ENCODE results near the gene ARPC3. TPM values are rescaled to one million over a fixed set of nuclear protein-coding genes. Genes with fewer than 3 reads are reported as not detected.
A peak's percentile ranks its signal among the peaks of the same experiment; 100 is the strongest.

Gene ARPC3
- total RNA-seq, 1 experiment from 2014 or later: 188 TPM

DNA sequence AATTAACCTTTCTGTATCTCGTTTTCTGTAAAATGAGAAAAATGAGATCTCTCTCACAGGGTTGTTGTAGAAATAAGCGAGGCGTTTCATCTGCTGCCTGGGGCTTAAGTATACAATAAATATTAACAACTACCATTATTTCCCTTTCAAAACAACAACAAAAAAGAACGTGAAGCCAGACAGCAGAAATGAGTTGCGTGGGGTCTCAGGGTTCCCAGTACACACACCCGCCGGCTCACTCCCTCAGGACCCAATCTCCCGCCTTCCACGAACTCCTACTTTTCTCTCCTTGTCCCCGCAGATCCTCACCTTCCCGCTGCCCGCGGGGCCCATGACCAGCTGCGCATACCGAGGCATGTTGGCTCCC, 17.7 kb upstream of the ARPC3 start:
- H3K27ac Mint-ChIP-seq: peak overlapping the region; percentile 98 to 100 (median 100)
- H3K36me3 Mint-ChIP-seq (ENCODE audit: insufficient read depth in 1 of 3, low read depth in 3 of 3): peaks cover 12 to 42% (median 32%) of the 10 kb centered on the region in 3 experiments
- H3K4ac ChIP-seq (ENCODE audit: low read depth, low read length): no peak overlapping the region
- DNase-seq: no peak
- H3T11ph ChIP-seq (ENCODE audit: low read length): no peak overlapping the region
- H3K4me1 ChIP-seq (ENCODE audit: insufficient read depth, low read length): peaks cover 3% of the 10 kb centered on the region; the same call in 1 of the 2 replicates
- no peak overlapping the region for H3K27ac ChIP-seq (ENCODE audit: insufficient read length, low read depth, low read length)
- H3K14ac ChIP-seq (ENCODE audit: insufficient read depth, low read length): no peak overlapping the region
- H3K4me3 Mint-ChIP-seq: peak overlapping the region; percentile 98 to 99
- peaks cover 12% of the 10 kb centered on the region; the same call in 1 of the 2 replicates for H3K79me2 ChIP-seq (ENCODE audit: insufficient read depth, low read length)
- H2AFZ ChIP-seq (ENCODE audit: low read length): no peak overlapping the region
- H3K18ac ChIP-seq (ENCODE audit: insufficient read length, low read depth, low read length): no peak overlapping the region
- H3K23me2 ChIP-seq (ENCODE audit: insufficient read length, low read depth, low read length, poor library complexity, severe bottlenecking): peaks cover 3% of the 10 kb centered on the region
- H3K4me2 ChIP-seq (ENCODE audit: insufficient read depth, insufficient read length, low read length): peak overlapping the region; percentile 95
- H4K5ac ChIP-seq (ENCODE audit: insufficient read length, low read depth, low read length): no peak overlapping the region
- no CpG with 5 or more reads among the region's 15 CpGs for WGBS (ENCODE audit: extremely low coverage, insufficient read length, low lambda C conversion rate)
- H2BK12ac ChIP-seq (ENCODE audit: insufficient read length, low read depth, low read length): no peak overlapping the region
- no peak overlapping the region for H2BK120ac ChIP-seq (ENCODE audit: low read depth, low read length, poor library complexity, severe bottlenecking)
- no peak overlapping the region for H3K23ac ChIP-seq (ENCODE audit: insufficient read length, low read depth, low read length)
- H4K91ac ChIP-seq (ENCODE audit: insufficient read length, low read depth, low read length): no peak overlapping the region
- TF ChIP-seq, protein P1, sequence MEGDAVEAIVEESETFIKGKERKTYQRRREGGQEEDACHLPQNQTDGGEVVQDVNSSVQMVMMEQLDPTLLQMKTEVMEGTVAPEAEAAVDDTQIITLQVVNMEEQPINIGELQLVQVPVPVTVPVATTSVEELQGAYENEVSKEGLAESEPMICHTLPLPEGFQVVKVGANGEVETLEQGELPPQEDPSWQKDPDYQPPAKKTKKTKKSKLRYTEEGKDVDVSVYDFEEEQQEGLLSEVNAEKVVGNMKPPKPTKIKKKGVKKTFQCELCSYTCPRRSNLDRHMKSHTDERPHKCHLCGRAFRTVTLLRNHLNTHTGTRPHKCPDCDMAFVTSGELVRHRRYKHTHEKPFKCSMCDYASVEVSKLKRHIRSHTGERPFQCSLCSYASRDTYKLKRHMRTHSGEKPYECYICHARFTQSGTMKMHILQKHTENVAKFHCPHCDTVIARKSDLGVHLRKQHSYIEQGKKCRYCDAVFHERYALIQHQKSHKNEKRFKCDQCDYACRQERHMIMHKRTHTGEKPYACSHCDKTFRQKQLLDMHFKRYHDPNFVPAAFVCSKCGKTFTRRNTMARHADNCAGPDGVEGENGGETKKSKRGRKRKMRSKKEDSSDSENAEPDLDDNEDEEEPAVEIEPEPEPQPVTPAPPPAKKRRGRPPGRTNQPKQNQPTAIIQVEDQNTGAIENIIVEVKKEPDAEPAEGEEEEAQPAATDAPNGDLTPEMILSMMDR (conservative IDR thresholded peaks at IDR 0.05): no peak
- no peak overlapping the region for H2BK5ac ChIP-seq (ENCODE audit: insufficient read length, low read length)
- H4K8ac ChIP-seq (replicated peaks; ENCODE audit: insufficient read length, low read depth, low read length): no peak overlapping the region
- no peaks in the 10 kb centered on the region for H4K20me1 ChIP-seq (ENCODE audit: control insufficient read depth, insufficient read depth, insufficient read length)
- no peaks in the 10 kb centered on the region for H3K27me3 ChIP-seq (ENCODE audit: insufficient read depth, low read length)
- peaks cover 0 to 6% of the 10 kb centered on the region in 2 experiments; a peak in 2 of 5 replicates for H3K9me3 Mint-ChIP-seq
- peak overlapping the region; percentile 83 for H3K9ac ChIP-seq (ENCODE audit: extremely low read depth, insufficient read length, low read length)
- H2BK20ac ChIP-seq (ENCODE audit: low read depth, low read length, poor library complexity, severe bottlenecking): no peak overlapping the region
- H3K4me1 Mint-ChIP-seq: peaks cover 13 to 23% of the 10 kb centered on the region in 2 experiments
- H2BK15ac ChIP-seq (ENCODE audit: low read depth, low read length): no peak overlapping the region
- H3K9me3 ChIP-seq (ENCODE audit: control insufficient read depth, low read depth, low read length): no peaks in the 10 kb centered on the region
- H2AK5ac ChIP-seq (ENCODE audit: insufficient read length, low read length): no peak overlapping the region
- no peaks in the 10 kb centered on the region for H3K79me1 ChIP-seq (ENCODE audit: insufficient read depth, low read depth, low read length, poor library complexity, severe bottlenecking)
- no peaks in the 10 kb centered on the region for H3K27me3 Mint-ChIP-seq (ENCODE audit: low read depth)
- H3K56ac ChIP-seq (ENCODE audit: insufficient read length, low read depth, low read length): no peak overlapping the region
